GM18868 (cell line): ENCODE results near the gene PCNA.
A peak's percentile ranks its signal among the peaks of the same experiment; 100 is the strongest.
"Not testable (repeated sequence)": the region's sequence is repeated elsewhere in the genome, so short reads cannot be mapped to it uniquely, and the experiment has no call there.

Experiments
- ATAC-seq: cut with Tn5 transposase; IDR thresholded peaks from one replicate; pipeline ENCODE4 v1.9.1; 2021; ENCODE audit warnings: mild to moderate bottlenecking, moderate library complexity; ENCODE audit not compliant: unreplicated experiment

The PCNA gene

GRCh38 chr20:5099909-5100308, 19.8 kb downstream of the PCNA start:
- not testable (repeated sequence) for ATAC-seq

- ATAC-seq: not testable (repeated sequence)
Observed at GRCh38 chr20:5099009-5099408, 20.7 kb downstream of the PCNA start.

- ATAC-seq: no peak
Observed at GRCh38 chr20:5096463-5096862, 23.3 kb downstream of the PCNA start.

- ATAC-seq: no peak
Observed at GRCh38 chr20:5095931-5096330, 23.8 kb downstream of the PCNA start.

- ATAC-seq: no peak
Observed at GRCh38 chr20:5095454-5095853, 24.3 kb downstream of the PCNA start.

- no peak for ATAC-seq
Observed at GRCh38 chr20:5092765-5093339, 26.9 kb downstream of the PCNA start.

- no peak for ATAC-seq
Observed at GRCh38 chr20:5091902-5092301, 27.9 kb downstream of the PCNA start.

- ATAC-seq: peak; percentile 53
Observed at GRCh38 chr20:5090191-5090590, 29.6 kb downstream of the PCNA start.

- no peak for ATAC-seq
Observed at GRCh38 chr20:5088688-5089087, 31.1 kb downstream of the PCNA start.

- ATAC-seq: no peak
Observed at GRCh38 chr20:5085380-5085779, 34.4 kb downstream of the PCNA start.

- peak; percentile 39 for ATAC-seq
Observed at GRCh38 chr20:5080384-5080877, 39.3 kb downstream of the PCNA start.

- peak; percentile 88 for ATAC-seq
Observed at GRCh38 chr20:5078399-5078958, 41.3 kb downstream of the PCNA start.

- ATAC-seq: no peak
Observed at GRCh38 chr20:5077761-5078387, 41.9 kb downstream of the PCNA start.

GRCh38 chr20:5076913-5077312, 42.8 kb downstream of the PCNA start:
- ATAC-seq: not testable (repeated sequence)

GRCh38 chr20:5074232-5074674, 45.5 kb downstream of the PCNA start:
- ATAC-seq: peak; percentile 40

GRCh38 chr20:5073660-5074231, 46.0 kb downstream of the PCNA start:
- no peak for ATAC-seq

- ATAC-seq: no peak
Observed at GRCh38 chr20:5072756-5073659, 46.8 kb downstream of the PCNA start.

- ATAC-seq: not testable (repeated sequence)
Observed at GRCh38 chr20:5071942-5072341, 47.8 kb downstream of the PCNA start.

- no peak for ATAC-seq
Observed at GRCh38 chr20:5070570-5070969, 49.2 kb downstream of the PCNA start.

GRCh38 chr20:5070081-5070480, 49.7 kb downstream of the PCNA start:
- no peak for ATAC-seq
